IMR-90 (cell line): Measurements from ENCODE around the gene TIMELESS.

Source experiments
- MAFK ChIP-seq: IDR thresholded peaks from 2 replicates; pipeline ENCODE4 v1.6.1; 2012; ENCODE audit warnings: low read depth, low read length, improper control_type of control experiment
- MXI1 ChIP-seq: IDR thresholded peaks from 2 replicates; pipeline ENCODE4 v1.6.1; 2012; ENCODE audit warnings: low read depth, mild to moderate bottlenecking, low read length, moderate library complexity, borderline replicate concordance
- POLR2A ChIP-seq: IDR thresholded peaks from 2 replicates; pipeline ENCODE4 v1.6.1; 2012; ENCODE audit warnings: mild to moderate bottlenecking, low read depth, low read length
- RAD21 ChIP-seq: IDR thresholded peaks from 2 replicates; pipeline ENCODE4 v1.6.1; 2012; ENCODE audit warnings: low read length, improper control_type of control experiment
- TF ChIP-seq, protein P1 (sequence below): conservative IDR thresholded peaks from 2 replicates; pipeline ENCODE4 v1.5.1; 2012; ENCODE audit warnings: mild to moderate bottlenecking, low read depth, low read length, improper control_type of control experiment
- TF ChIP-seq, protein P2 (sequence below): fragments of 150-350 bp; IDR thresholded peaks from 2 replicates; pipeline ENCODE4 v1.6.1; 2017; ENCODE audit warnings: mild to moderate bottlenecking, antibody characterized with exemption, low read length, low read depth

DNA sequence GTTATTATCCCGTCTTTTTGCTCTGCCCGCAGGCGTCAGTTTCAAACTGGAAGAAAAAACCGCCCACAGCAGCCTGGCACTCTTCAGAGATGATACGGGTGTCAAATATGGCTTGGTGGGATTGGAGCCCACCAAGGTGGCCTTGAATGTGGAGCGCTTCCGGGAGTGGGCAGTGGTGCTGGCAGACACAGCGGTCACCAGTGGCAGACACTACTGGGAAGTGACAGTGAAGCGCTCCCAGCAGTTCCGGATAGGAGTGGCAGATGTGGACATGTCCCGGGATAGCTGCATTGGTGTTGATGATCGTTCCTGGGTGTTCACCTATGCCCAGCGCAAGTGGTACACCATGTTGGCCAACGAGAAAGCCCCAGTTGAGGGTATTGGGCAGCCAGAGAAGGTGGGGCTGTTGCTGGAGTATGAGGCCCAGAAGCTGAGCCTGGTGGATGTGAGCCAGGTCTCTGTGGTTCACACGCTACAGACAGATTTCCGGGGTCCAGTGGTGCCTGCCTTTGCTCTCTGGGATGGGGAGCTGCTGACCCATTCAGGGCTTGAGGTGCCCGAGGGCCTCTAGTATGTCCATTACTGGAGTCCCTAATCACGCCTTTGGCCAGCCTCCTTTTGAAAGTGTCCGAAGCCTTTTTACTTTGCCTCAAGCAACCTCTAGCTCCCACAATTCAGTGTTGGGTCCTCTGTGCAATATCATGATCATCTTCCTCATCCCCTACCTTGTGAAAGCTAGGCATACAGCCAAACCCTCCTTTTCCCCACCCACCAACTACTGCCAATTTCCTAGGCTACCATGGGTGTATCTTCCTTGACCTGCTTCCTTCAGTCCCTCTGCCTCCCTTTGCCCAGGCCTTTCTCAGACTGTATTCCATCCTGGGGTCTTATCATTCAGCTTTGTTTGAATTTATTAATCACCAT lies 20.0 kb upstream of the TIMELESS start:
- TF ChIP-seq, protein P1, sequence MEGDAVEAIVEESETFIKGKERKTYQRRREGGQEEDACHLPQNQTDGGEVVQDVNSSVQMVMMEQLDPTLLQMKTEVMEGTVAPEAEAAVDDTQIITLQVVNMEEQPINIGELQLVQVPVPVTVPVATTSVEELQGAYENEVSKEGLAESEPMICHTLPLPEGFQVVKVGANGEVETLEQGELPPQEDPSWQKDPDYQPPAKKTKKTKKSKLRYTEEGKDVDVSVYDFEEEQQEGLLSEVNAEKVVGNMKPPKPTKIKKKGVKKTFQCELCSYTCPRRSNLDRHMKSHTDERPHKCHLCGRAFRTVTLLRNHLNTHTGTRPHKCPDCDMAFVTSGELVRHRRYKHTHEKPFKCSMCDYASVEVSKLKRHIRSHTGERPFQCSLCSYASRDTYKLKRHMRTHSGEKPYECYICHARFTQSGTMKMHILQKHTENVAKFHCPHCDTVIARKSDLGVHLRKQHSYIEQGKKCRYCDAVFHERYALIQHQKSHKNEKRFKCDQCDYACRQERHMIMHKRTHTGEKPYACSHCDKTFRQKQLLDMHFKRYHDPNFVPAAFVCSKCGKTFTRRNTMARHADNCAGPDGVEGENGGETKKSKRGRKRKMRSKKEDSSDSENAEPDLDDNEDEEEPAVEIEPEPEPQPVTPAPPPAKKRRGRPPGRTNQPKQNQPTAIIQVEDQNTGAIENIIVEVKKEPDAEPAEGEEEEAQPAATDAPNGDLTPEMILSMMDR, result no peak
- no peak for TF ChIP-seq RAD21
- TF ChIP-seq POLR2A, result no peak
- TF ChIP-seq MXI1, result no peak
- TF ChIP-seq, protein P2, sequence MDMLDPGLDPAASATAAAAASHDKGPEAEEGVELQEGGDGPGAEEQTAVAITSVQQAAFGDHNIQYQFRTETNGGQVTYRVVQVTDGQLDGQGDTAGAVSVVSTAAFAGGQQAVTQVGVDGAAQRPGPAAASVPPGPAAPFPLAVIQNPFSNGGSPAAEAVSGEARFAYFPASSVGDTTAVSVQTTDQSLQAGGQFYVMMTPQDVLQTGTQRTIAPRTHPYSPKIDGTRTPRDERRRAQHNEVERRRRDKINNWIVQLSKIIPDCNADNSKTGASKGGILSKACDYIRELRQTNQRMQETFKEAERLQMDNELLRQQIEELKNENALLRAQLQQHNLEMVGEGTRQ, result no peak
- TF ChIP-seq MAFK, result no peak
